ENCODE data around the gene CHCHD3. TPM values are rescaled to one million over a fixed set of nuclear protein-coding genes. Genes with fewer than 3 reads are reported as not detected.

CHCHD3 gene
- total and polyA plus RNA-seq, 2 donors from 2014 or later, result 53.9 to 77.3 TPM

GRCh38 chr7:133052826-133053225 lies 29.1 kb downstream of the CHCHD3 start:
- H3K27me3 ChIP-seq (ENCODE audit: control insufficient read depth, insufficient read depth, low read length), result no peaks in the 10 kb centered on the region
- no peak for DNase-seq
- H3K9me3 ChIP-seq (ENCODE audit: control insufficient read depth in 2 of 3, insufficient read depth in 1 of 3, low read length in 3 of 3), result no peaks in the 10 kb centered on the region
- H3K36me3 ChIP-seq (ENCODE audit: control insufficient read depth in 2 of 3, insufficient read depth in 3 of 3, low read length in 3 of 3), result no peaks in the 10 kb centered on the region
- H3K4me3 ChIP-seq (ENCODE audit: low read length in 3 of 3), result no peak overlapping the region
- H3K4me1 ChIP-seq (ENCODE audit: control insufficient read depth in 2 of 3, insufficient read depth in 2 of 3, low read depth in 1 of 3, low read length in 3 of 3), result peaks cover 0 to 4% (median 2%) of the 10 kb centered on the region in 3 donors
- intact Hi-C loops (cut with DNase I), result no loop called here
- TF ChIP-seq, protein P1, sequence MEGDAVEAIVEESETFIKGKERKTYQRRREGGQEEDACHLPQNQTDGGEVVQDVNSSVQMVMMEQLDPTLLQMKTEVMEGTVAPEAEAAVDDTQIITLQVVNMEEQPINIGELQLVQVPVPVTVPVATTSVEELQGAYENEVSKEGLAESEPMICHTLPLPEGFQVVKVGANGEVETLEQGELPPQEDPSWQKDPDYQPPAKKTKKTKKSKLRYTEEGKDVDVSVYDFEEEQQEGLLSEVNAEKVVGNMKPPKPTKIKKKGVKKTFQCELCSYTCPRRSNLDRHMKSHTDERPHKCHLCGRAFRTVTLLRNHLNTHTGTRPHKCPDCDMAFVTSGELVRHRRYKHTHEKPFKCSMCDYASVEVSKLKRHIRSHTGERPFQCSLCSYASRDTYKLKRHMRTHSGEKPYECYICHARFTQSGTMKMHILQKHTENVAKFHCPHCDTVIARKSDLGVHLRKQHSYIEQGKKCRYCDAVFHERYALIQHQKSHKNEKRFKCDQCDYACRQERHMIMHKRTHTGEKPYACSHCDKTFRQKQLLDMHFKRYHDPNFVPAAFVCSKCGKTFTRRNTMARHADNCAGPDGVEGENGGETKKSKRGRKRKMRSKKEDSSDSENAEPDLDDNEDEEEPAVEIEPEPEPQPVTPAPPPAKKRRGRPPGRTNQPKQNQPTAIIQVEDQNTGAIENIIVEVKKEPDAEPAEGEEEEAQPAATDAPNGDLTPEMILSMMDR (IDR thresholded peaks at IDR 0.05; ENCODE audit: borderline replicate concordance, extremely low read depth, insufficient read depth), result no peak
- no peak for FAIRE-seq
- no peak overlapping the region for H3K9ac ChIP-seq (ENCODE audit: low read length in 3 of 3)
- no peak overlapping the region for H3K27ac ChIP-seq (ENCODE audit: low read depth in 2 of 2, low read length in 2 of 2)

DNA sequence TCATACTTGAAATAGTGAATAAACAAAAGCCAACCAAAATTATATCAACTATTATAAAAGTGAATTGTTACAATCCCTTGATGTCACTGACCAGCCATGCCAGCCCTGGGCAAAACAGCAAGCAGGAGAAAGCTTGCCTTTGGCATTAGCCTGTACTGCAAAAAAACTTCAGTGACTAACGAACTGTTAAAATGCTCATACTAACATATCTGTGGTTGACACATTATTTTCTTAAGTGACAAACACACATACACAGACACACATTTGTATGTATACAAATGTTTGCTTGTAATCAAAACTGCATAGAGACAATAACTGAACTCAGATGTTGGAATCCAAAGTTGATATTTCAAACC lies 29.5 kb downstream of the CHCHD3 start:
- FAIRE-seq (no peak), DNase-seq (no peak)
- peaks cover 0 to 4% (median 2%) of the 10 kb centered on the region in 3 donors for H3K4me1 ChIP-seq (ENCODE audit: control insufficient read depth in 2 of 3, insufficient read depth in 2 of 3, low read depth in 1 of 3, low read length in 3 of 3)
- intact Hi-C loops (cut with DNase I), result no loop called here
- TF ChIP-seq, protein P1 (IDR thresholded peaks at IDR 0.05; ENCODE audit: borderline replicate concordance, extremely low read depth, insufficient read depth), result no peak
- no peak overlapping the region for H3K4me3 ChIP-seq (ENCODE audit: low read length in 3 of 3)
- no peaks in the 10 kb centered on the region for H3K36me3 ChIP-seq (ENCODE audit: control insufficient read depth in 2 of 3, insufficient read depth in 3 of 3, low read length in 3 of 3)
- no peaks in the 10 kb centered on the region for H3K27me3 ChIP-seq (ENCODE audit: control insufficient read depth, insufficient read depth, low read length)
- H3K27ac ChIP-seq (ENCODE audit: low read depth in 2 of 2, low read length in 2 of 2), result no peak overlapping the region
- H3K9ac ChIP-seq (ENCODE audit: low read length in 3 of 3), result no peak overlapping the region
- no peaks in the 10 kb centered on the region for H3K9me3 ChIP-seq (ENCODE audit: control insufficient read depth in 2 of 3, insufficient read depth in 1 of 3, low read length in 3 of 3)

DNA sequence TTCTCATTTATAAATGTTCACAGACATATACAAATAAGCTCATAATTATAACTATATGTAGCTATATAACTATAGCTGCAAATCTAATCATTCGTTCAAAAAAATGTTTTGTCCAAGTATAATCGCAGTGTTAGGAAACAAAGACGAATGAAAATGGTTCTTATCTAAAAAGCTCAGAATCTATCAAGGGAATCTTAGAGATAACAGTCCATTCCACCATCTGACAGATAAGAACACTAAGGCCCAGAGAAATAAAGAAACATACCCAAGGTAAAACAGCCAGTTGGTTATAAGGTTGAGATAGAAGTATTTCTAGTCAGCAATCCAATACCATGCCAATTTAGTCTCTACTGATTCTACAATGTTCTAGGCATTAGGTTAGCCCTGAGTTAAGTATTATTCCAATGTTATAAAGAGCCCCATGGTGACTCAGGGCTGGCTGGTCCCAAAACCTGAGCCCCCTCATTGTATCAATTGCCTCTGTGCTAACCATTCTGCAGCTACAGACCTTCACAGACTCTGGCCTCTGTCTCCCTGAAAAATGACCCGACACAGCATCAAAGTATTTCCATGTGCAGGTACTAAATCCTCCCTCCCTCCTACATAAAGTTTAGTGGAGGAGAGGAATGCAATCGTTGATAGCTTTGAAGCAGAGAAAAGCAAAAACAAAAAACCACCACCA lies 30.0 kb downstream of the CHCHD3 start:
- Histone ChIP-seq H3K36me3 (ENCODE audit: control insufficient read depth in 2 of 3, insufficient read depth in 3 of 3, low read length in 3 of 3) (no peaks in the 10 kb centered on the region), H3K27me3 (ENCODE audit: control insufficient read depth, insufficient read depth, low read length) (no peaks in the 10 kb centered on the region), H3K9me3 (ENCODE audit: control insufficient read depth in 2 of 3, insufficient read depth in 1 of 3, low read length in 3 of 3) (no peaks in the 10 kb centered on the region), H3K4me3 (ENCODE audit: low read length in 3 of 3) (no peak overlapping the region), H3K9ac (ENCODE audit: low read length in 3 of 3) (no peak overlapping the region), H3K4me1 (ENCODE audit: control insufficient read depth in 2 of 3, insufficient read depth in 2 of 3, low read depth in 1 of 3, low read length in 3 of 3) (peaks cover 0 to 4% (median 2%) of the 10 kb centered on the region in 3 donors), H3K27ac (ENCODE audit: low read depth in 2 of 2, low read length in 2 of 2) (no peak overlapping the region)
- FAIRE-seq (no peak), DNase-seq (peak in 3 of 5 donors; percentile 31 to 69 (median 54))
- TF ChIP-seq, protein P1 (IDR thresholded peaks at IDR 0.05; ENCODE audit: borderline replicate concordance, extremely low read depth, insufficient read depth), result no peak
- intact Hi-C loops (cut with DNase I), result no loop called here

Data from kidney (tissue), 14 donors.